ENCODE data around the gene TSPYL4.

GRCh38 chr6:116282698-116283097 is 28.8 kb upstream of the TSPYL4 start:
- no peak for TF ChIP-seq CTCF (IDR thresholded peaks at IDR 0.05; ENCODE audit: insufficient read depth, low read length, poor library complexity, severe bottlenecking)
- no peak for TF ChIP-seq EZH2phosphoT487 (conservative IDR thresholded peaks at IDR 0.05; ENCODE audit: low read length)
